HepG2 (cell line): Measurements from ENCODE around the gene CA14. TPM values are rescaled to one million over a fixed set of nuclear protein-coding genes. Genes with fewer than 3 reads are reported as not detected.

Experiments used
- ATAC-seq: fragments of 200-7000 bp; cut with Tn5 transposase; 3 replicates; pipeline ENCODE4 v1.9.1; 2020; ENCODE audit warnings: mild to moderate bottlenecking, moderate library complexity
- BruUV-seq: library from RNA; stranded (reverse); fragments of 400-500 nt; replicated peaks from 2 replicates; lab custom pipeline; 2021; lab: Mats Ljungman, UMichigan
- CTCF ChIA-PET: fragments of 300-600 bp; formaldehyde crosslinking; extraction: SDS; loops from one replicate; lab custom pipeline; 2021; ENCODE audit warnings: low total read pairs, inconsistent platforms, low intra/inter-chr PET ratio; lab: Yijun Ruan, JAX
- POLR2A ChIA-PET: fragments of 350-600 bp; sonication (Branson Sonifier 250); formaldehyde crosslinking; loops from one replicate; lab custom pipeline; 2020; ENCODE audit warnings: antibody characterized with exemption, inconsistent platforms; lab: Yijun Ruan, JAX
- DNase-seq: peaks from one replicate; pipeline ENCODE4 v3.0.0-alpha.2; 2015; ENCODE audit warnings: low spot score
- FAIRE-seq: peaks from 3 replicates; lab custom pipeline; 2011; peaks lifted over from hg19 to GRCh38; lab: Jason Lieb, UNC
- H2AFZ ChIP-seq: one replicate; pipeline ENCODE4 v1.6.1; 2011; ENCODE audit warnings: low read length, inconsistent platforms
- H3K27ac ChIP-seq: fragments of 300-600 bp; 3 replicates; pipeline ENCODE4 v1.8.0; 2011; ENCODE audit warnings: mixed run types, mild to moderate bottlenecking, mixed read lengths, low read length, inconsistent platforms; ENCODE audit not compliant: insufficient read depth; ENCODE audit errors: extremely low read length
- H3K27me3 ChIP-seq, 2 experiments: fragments of 200-600 bp in 1 of 2; 2 replicates in 1 of 2; 3 replicates in 1 of 2; pipeline versions ENCODE4 v1.6.0 to v1.8.0; 2011; ENCODE audit warnings: low read length in 2 of 2, mild to moderate bottlenecking in 2 of 2, moderate library complexity in 2 of 2, inconsistent platforms in 1 of 2; ENCODE audit not compliant: insufficient read depth in 2 of 2, control insufficient read depth in 1 of 2
- H3K36me3 ChIP-seq, 2 experiments: fragments of 200-600 bp in 1 of 2; replicated peaks in 1 of 2; 2 replicates in 1 of 2; 3 replicates in 1 of 2; pipeline versions ENCODE4 v1.5.1 to v1.8.0; 2011; ENCODE audit warnings: low read length in 2 of 2, inconsistent platforms in 1 of 2; ENCODE audit not compliant: insufficient read depth in 2 of 2, control insufficient read depth in 1 of 2
- H3K4me1 ChIP-seq: 2 replicates; pipeline ENCODE4 v1.5.1; 2012; ENCODE audit warnings: low read length, inconsistent platforms; ENCODE audit not compliant: insufficient read depth
- H3K4me2 ChIP-seq: 2 replicates; pipeline ENCODE4 v1.6.0; 2011; ENCODE audit warnings: low read depth, low read length, inconsistent platforms
- H3K4me3 ChIP-seq, 3 experiments: fragments of 200-600 bp in 1 of 3; sonication (generic), shearing (Covaris generic) in 1 of 3; replicated peaks in 1 of 3; 2 replicates each; pipeline ENCODE4 v1.5.1; 2011 to 2016; ENCODE audit warnings: low read length in 3 of 3, inconsistent platforms in 2 of 3, low read depth in 2 of 3, mild to moderate bottlenecking in 2 of 3, control low read depth in 1 of 3, mixed read lengths in 1 of 3; ENCODE audit not compliant: insufficient read depth in 1 of 3
- H3K79me2 ChIP-seq: one replicate; pipeline ENCODE4 v1.6.1; 2011; ENCODE audit warnings: low read length, inconsistent platforms; ENCODE audit not compliant: insufficient read depth
- H3K9ac ChIP-seq: 2 replicates; pipeline ENCODE4 v1.6.0; 2011; ENCODE audit warnings: mild to moderate bottlenecking, low read depth, low read length, inconsistent platforms; ENCODE audit not compliant: insufficient read depth
- H3K9me3 ChIP-seq: 2 replicates; pipeline ENCODE4 v1.5.1; 2012; ENCODE audit warnings: mild to moderate bottlenecking, low read length
- H4K20me1 ChIP-seq: 2 replicates; pipeline ENCODE4 v1.6.0; 2011; ENCODE audit warnings: inconsistent platforms, mild to moderate bottlenecking, low read length, moderate library complexity; ENCODE audit not compliant: insufficient read depth
- ASH2L ChIP-seq: fragments of 300-600, 200-600 bp; sonication (generic); IDR thresholded peaks from 2 replicates; pipeline ENCODE4 v1.7.0; 2017; ENCODE audit warnings: low read depth, mild to moderate bottlenecking, moderate library complexity, mixed read lengths, low read length; ENCODE audit not compliant: insufficient read length
- ATF3 ChIP-seq: sonication (generic); formaldehyde crosslinking; IDR thresholded peaks from 2 replicates; pipeline ENCODE4 v1.4.0; 2020; ENCODE audit warnings: missing genetic modification reagents
- CBX5 ChIP-seq: sonication (generic); formaldehyde crosslinking; IDR thresholded peaks from 2 replicates; pipeline ENCODE4 v1.4.0; 2020; ENCODE audit warnings: missing genetic modification reagents, borderline replicate concordance
- CHD4 ChIP-seq: fragments of 200-600 bp; sonication (generic); IDR thresholded peaks from 2 replicates; pipeline ENCODE4 v1.7.0; 2017; ENCODE audit warnings: mild to moderate bottlenecking, low read length, borderline replicate concordance
- CREB3 ChIP-seq: sonication (generic); formaldehyde crosslinking; IDR thresholded peaks from 2 replicates; pipeline ENCODE4 v1.5.0; 2020; ENCODE audit warnings: missing genetic modification reagents
- DDIT3 ChIP-seq: sonication (generic); formaldehyde crosslinking; IDR thresholded peaks from 2 replicates; pipeline ENCODE4 v1.4.0; 2020; ENCODE audit warnings: mild to moderate bottlenecking, missing genetic modification reagents
- KLF12 ChIP-seq: sonication (generic); formaldehyde crosslinking; IDR thresholded peaks from 2 replicates; pipeline ENCODE4 v1.4.0; 2020; ENCODE audit warnings: missing genetic modification reagents, borderline replicate concordance
- KMT2A ChIP-seq: sonication (generic); formaldehyde crosslinking; IDR thresholded peaks from 2 replicates; pipeline ENCODE4 v1.4.0; 2020; ENCODE audit warnings: missing genetic modification reagents
- PCBP1 ChIP-seq: fragments of 200-400 bp; formaldehyde crosslinking; IDR thresholded peaks from 2 replicates; pipeline ENCODE4 v1.6.1; 2017; ENCODE audit warnings: mild to moderate bottlenecking, low read depth, low read length, borderline replicate concordance
- RAD21 ChIP-seq: fragments of 450-650 bp; formaldehyde crosslinking; IDR thresholded peaks from 2 replicates; pipeline ENCODE4 v1.5.0; 2020; ENCODE audit warnings: mild to moderate bottlenecking
- SETDB1 ChIP-seq: sonication (generic); formaldehyde crosslinking; IDR thresholded peaks from 2 replicates; pipeline ENCODE4 v1.5.1; 2020; ENCODE audit warnings: missing genetic modification reagents, mild to moderate bottlenecking, borderline replicate concordance
- TGIF2 ChIP-seq: IDR thresholded peaks from 2 replicates; pipeline ENCODE4 v1.6.1; 2016; ENCODE audit warnings: control low read depth, missing compliant biosample characterization
- ZBTB4 ChIP-seq: sonication (generic); formaldehyde crosslinking; IDR thresholded peaks from 2 replicates; pipeline ENCODE4 v1.4.0; 2020; ENCODE audit warnings: missing genetic modification reagents, mild to moderate bottlenecking, borderline replicate concordance
- ZBTB46 ChIP-seq: sonication (generic); formaldehyde crosslinking; IDR thresholded peaks from 2 replicates; pipeline ENCODE4 v1.4.0; 2020; ENCODE audit warnings: mild to moderate bottlenecking, missing genetic modification reagents, borderline replicate concordance
- ZNF333 ChIP-seq: sonication (generic); formaldehyde crosslinking; IDR thresholded peaks from 2 replicates; pipeline ENCODE4 v1.4.0; 2020; ENCODE audit warnings: mild to moderate bottlenecking, missing genetic modification reagents, borderline replicate concordance
- ZNF34 ChIP-seq: sonication (generic); formaldehyde crosslinking; IDR thresholded peaks from 2 replicates; pipeline ENCODE4 v1.4.0; 2020; ENCODE audit warnings: mild to moderate bottlenecking, missing genetic modification reagents, borderline replicate concordance
- ZNF557 ChIP-seq: sonication (generic); formaldehyde crosslinking; IDR thresholded peaks from 2 replicates; pipeline ENCODE4 v1.4.0; 2020; ENCODE audit warnings: missing genetic modification reagents
- ZNF782 ChIP-seq: sonication (generic); formaldehyde crosslinking; IDR thresholded peaks from 2 replicates; pipeline ENCODE4 v1.4.0; 2020; ENCODE audit warnings: missing genetic modification reagents, mild to moderate bottlenecking, borderline replicate concordance
- WGBS: methylation state at CpG from one replicate; pipeline ENCODE4 v1.1.6; 2017; ENCODE audit warnings: low lambda C conversion rate; 5-methylcytosine and 5-hydroxymethylcytosine counted together
- in situ Hi-C: cut with HindIII; loops from 2 replicates; pipeline ENCODE4 v1.10.0; 2017; ENCODE audit warnings: low pct_unique_long_range_greater_than_20kb; ENCODE audit not compliant: extremely low pct_ligation_motif_present
- intact Hi-C: fragments of 100-400 bp; cut with micrococcal nuclease; formaldehyde crosslinking; loops from one replicate; pipeline ENCODE4 v1.10.0; 2022; ENCODE audit not compliant: unreplicated experiment
- polyA plus RNA-seq, 8 experiments: library from polyadenylated mRNA; depleted of rRNA in 3 of 8; stranded (reverse) in 7 of 8; unstranded in 1 of 8; fragments of >200 nt; fragmentation: Illumina TruSeq in 4 of 8; extraction: Trizol in 4 of 8; gene quantifications; 2 replicates each; pipeline versions ENCODE4 v1.2.1 to v1.2.3, GENCODE V29; 2011 to 2016; ENCODE audit warnings: low read depth in 4 of 8, missing spikeins in 1 of 8, mixed read lengths in 1 of 8; ENCODE audit not compliant: insufficient read depth in 1 of 8
- total RNA-seq, 5 experiments: library from RNA; depleted of rRNA; stranded (reverse); fragments of >200 nt; fragmentation: Illumina TruSeq; extraction: Trizol; gene quantifications; 2 replicates each; pipeline ENCODE4 v1.2.3, GENCODE V29; 2016; ENCODE audit warnings: low read depth in 1 of 5

The CA14 gene
- total and polyA plus RNA-seq, 2 of the 13 experiments (the other 11 are each of a cell fraction or from before 2014, with no cell fraction given) = 2.4 to 8.5 TPM

GRCh38 chr1:150271291-150271959 is 13.9 kb downstream of the CA14 start:
- peaks cover 3 to 10% of the 10 kb centered on the region in 2 experiments; a peak in 4 of 5 replicates for H3K36me3 ChIP-seq
- CTCF ChIA-PET = no interaction called here
- no peak overlapping the region for H3K27ac ChIP-seq
- no TSS peak for BruUV-seq
- no peaks in the 10 kb centered on the region for H3K9me3 ChIP-seq
- in situ Hi-C loops = no loop called here
- no peaks in the 10 kb centered on the region for H3K27me3 ChIP-seq
- no peak overlapping the region for H3K9ac ChIP-seq
- intact Hi-C loops = no loop called here
- DNase-seq (no peak), FAIRE-seq (no peak), ATAC-seq (no peak)
- POLR2A ChIA-PET = interaction anchor here (0.5 to 1.7 kb wide), 2 partner anchors 93 to 98 kb away, joined by 3 to 6 read pairs; partner anchors contain the start of gene RPRD2
- H4K20me1 ChIP-seq = no peaks in the 10 kb centered on the region
- H3K4me3 ChIP-seq = no peak overlapping the region
- H3K79me2 ChIP-seq = peaks cover 21% of the 10 kb centered on the region
- peaks cover 24% of the 10 kb centered on the region for H3K4me1 ChIP-seq
- 66% methylated on average over 6 of the region's 7 CpGs for WGBS
- no peak overlapping the region for H3K4me2 ChIP-seq
- no peak overlapping the region for H2AFZ ChIP-seq
- no peak for TF ChIP-seq CREB3 (CRISPR knock-in tag)
- TF ChIP-seq RAD21 (CRISPR knock-in tag) = no peak
- TF ChIP-seq ZNF557 (CRISPR knock-in tag) = no peak
- TF ChIP-seq CBX5 = no peak
- no peak for TF ChIP-seq ZNF333 (CRISPR knock-in tag)
- no peak for TF ChIP-seq KMT2A (CRISPR knock-in tag)
- no peak for TF ChIP-seq ATF3
- TF ChIP-seq DDIT3 = no peak
- no peak for TF ChIP-seq ZNF782
- TF ChIP-seq TGIF2 (CRISPR knock-in tag) = no peak
- TF ChIP-seq PCBP1 = no peak
- no peak for TF ChIP-seq KLF12 (CRISPR knock-in tag)
- no peak for TF ChIP-seq ZBTB4
- no peak for TF ChIP-seq ZNF34 (CRISPR knock-in tag)
- no peak for TF ChIP-seq ASH2L
- no peak for TF ChIP-seq CHD4
- TF ChIP-seq ZBTB46 (CRISPR knock-in tag) = no peak
- TF ChIP-seq SETDB1 (CRISPR knock-in tag) = no peak
